NCI-H2196 treated with DMSO at 0.1 percent for 48 hours (cell line): ENCODE results near the gene SRSF6.
"Not testable (repeated sequence)": the region's sequence is repeated elsewhere in the genome, so short reads cannot be mapped to it uniquely, and the experiment has no call there.

Source experiments
- DNase-seq: peaks from one replicate; lab custom pipeline; 2025; ENCODE audit not compliant: unreplicated experiment; lab: John Stamatoyannopoulos, UW

The SRSF6 gene

GRCh38 chr20:43457640-43458421 is at the start of gene SRSF6:
Gene SRSF6, plus strand, starts transcription at chr20:43457896. Its CDS starts 138 bp downstream, at chr20:43458034.
- DNase-seq: peak; percentile 82

- no peak for DNase-seq
Observed at GRCh38 chr20:43408848-43409576, 48.7 kb upstream of the SRSF6 start.

DNA sequence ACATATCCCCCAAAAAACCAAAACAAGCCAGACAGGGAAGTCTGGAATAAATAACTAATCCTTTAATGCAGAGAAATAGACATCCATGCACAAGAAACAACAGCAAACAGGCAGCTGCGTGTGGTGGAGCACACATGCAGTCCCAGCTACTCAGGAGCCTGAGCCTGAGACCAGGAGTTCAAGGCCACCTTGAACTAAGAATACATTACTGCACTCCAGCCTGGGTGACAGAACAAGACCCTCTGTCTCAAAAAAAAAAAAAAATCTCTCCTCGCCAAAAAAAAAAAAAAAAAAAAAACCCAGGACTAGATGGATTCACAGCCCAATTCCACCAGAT is 48.2 kb upstream of the SRSF6 start:
- DNase-seq: no peak

DNA sequence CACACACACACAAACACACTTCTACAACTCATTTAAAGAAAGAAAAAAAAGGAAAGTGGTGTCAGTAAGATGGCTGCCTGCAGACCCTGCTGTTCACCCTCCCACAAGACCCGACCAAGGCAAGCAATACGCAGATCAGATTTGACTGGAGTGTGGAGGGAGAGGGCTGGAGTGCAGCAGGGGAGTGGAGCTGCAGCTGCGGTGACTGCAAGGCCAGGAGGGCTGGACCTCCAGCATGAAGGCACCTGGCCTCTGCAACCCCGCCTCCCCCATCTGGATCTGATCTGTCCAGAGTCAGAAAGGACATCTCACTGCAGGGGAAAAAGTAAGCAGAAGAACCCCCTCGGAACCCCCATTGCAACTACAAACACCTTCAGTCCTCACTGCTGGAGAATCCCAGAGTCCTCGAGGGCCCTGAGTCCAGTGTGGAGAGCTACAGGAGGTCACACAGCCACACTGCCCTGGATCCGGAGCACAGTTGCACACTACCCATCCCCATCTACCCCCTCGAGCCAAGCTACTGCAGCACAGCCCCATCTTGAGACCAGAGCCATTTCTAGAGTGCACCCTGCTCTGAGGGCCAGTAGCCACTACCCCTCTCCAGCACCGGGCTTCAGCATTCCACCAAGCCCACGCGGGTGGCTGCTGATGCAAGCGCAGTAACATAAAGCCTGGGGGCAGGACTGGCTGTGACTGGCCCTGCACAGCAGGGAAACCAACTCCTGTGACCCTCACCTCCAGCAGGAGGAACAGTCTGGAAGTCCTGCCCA is 41.9 kb upstream of the SRSF6 start:
- no peak for DNase-seq

DNA sequence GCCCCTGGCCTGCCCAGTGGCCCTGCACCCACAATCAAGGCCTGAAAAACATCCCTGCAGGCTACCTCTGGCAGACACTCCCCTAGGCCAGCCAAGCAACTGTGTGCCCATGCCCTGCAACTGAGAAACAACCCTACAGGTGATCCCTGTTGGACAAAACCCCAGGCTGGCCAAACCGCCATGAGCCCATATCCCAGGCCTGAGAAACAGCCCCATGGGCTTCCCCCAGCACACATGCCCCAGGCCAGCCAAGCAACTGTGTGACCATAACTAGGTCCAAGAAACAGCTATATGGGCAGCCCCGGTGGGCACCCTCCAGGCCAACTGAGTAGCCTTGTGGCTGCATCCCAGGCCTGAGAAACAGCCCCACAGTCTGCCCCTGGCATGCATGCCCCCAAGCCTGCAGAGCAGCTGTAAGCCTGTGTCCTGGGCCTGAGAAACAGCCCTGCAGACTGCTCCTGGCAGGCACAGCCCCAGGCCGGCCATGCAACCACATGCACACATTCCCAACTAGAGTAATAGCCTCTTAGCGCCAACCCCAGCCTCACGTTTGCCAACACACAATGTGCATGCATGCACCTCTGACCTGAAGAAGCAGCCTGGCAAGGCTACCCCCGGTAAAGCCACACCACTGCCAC is 41.0 kb upstream of the SRSF6 start:
- DNase-seq: no peak

DNA sequence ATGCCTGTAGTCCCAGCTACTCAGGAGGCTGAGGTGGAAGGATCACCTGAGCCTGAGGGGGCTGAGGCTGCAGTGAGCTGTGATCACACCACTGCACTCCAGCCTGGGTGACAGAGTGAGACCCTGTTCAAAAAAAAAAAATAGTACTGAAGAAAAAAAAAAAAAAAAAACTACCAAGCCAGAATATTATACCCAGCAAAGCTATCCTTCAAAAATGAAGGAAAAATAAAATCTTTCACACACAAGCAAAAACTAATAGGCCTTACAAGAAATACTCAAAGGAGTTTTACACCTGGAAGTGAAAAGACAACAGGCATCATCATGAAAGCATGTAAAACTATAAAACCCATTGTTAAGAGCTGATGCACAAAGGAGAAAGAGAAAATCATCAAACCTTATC is 37.5 kb upstream of the SRSF6 start:
- no peak for DNase-seq

DNA sequence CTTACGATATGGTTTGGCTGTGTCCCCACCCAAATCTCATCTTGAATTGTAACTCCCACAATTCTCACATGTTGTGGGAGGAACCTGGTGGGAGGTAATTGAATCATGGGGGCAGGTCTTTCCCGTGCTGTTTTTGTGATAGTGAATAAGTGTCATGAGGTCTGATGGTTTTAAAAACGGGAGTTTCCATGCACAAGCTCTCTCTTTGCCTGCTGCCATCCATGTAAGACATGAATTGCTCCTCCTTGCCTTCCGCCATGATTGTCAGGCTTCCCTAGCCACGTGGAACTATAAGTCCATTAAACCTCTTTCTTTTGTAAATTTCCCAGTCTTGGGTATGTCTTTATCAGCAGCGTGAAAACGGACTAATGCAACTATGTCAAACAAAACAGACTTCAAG is 36.8 kb upstream of the SRSF6 start:
- DNase-seq: not testable (repeated sequence)

- DNase-seq: no peak
Observed at GRCh38 chr20:43426172-43426571, 31.5 kb upstream of the SRSF6 start.

DNA sequence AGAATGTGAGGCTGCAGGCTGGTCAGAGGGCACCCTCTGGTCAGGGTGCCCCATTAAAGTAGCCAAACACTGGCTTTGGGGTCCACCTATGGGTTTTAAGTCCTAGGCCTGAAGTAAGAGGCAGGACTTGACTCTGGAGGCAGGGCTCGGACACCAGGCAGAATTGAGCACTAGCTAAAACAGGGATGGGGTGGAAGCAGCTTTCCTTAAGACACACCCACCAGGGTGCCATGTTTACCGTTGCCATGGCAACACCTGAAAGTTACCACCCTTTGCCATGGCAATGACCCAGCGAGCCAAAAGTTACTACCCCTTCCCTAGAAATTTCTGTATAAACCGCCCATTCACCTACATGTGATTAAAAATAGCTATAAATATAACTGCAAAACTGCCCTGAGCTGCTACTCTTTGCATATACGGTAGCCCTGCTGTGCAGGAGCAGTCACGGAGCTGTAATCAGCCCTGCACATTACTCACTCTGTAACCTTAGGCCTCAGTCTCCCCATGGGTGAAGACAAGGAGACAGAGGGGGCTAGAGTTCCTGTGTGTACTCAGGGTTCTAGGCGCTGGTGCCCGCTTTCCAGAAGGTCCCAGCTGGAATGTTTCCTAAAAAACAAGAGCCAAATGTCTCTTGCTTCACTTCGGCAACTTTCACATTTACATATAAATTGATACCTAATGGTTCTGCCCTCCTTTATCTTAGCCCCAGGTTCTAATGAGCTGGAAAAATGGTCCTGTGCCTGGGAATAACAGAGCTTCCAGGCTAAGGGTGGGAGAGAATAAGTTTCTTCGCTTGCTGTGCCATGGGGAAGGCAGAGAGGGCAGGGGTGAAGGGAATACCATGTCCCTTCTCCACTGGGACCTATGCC is 27.2 kb upstream of the SRSF6 start:
- no peak for DNase-seq

- no peak for DNase-seq
Observed at GRCh38 chr20:43431134-43431519, 26.6 kb upstream of the SRSF6 start.

DNA sequence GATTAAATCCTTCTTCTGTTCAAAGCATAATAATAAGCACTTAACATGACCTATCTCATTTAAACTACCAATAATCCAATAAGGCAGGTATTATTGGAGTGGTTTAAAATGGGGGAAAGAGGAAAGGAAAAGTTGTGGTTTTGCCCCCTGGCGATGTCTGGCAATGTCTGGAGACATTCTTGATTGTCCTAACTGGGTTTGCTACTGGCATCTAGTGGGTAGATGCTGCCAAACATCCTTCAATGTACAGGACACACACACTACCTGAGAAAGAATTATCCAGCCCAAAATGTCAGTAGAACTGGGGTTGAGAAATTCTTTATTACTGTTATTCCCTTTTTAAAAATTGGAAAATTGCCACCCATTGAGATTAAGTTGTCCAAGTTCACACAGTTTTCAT is 25.2 kb upstream of the SRSF6 start:
- DNase-seq: no peak

GRCh38 chr20:43433250-43433854 is 24.3 kb upstream of the SRSF6 start:
- no peak for DNase-seq

- no peak for DNase-seq
Observed at GRCh38 chr20:43434565-43434964, 23.1 kb upstream of the SRSF6 start.

DNA sequence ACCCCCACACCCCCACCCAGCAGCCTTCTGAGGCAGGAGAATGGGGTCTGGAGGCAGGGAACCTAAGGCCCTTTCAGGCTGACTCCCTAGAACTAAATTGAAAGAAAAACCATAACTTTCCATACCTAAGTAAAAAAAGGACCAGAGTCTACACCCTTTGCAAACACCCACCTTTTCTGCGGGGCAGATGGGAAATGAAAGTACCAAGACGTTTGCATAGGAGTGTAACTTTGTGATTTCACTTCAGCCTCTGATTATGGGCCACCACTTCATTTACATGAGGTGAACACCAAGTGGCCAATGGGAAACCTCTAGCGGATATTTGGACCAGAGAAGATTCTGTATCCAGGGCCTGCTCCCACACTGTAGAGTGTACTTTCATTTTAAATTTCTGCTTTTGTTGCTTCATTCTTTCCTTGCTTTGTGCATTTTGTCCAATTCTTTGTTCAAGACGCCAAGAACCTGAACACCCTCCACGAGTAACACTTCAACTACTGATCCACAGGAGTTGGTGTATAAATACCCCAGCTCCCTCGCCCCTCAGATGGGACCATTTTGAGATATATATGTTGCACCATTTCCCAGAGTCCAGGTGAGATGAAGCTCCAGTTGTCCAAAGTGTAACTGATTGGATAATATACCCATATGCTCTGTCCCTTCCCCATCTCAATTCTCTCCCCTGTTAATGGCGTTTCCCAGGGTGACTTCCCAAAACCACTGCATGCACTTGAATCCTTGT is 18.9 kb upstream of the SRSF6 start:
- no peak for DNase-seq

GRCh38 chr20:43440531-43440930 is 17.2 kb upstream of the SRSF6 start:
- no peak for DNase-seq

DNA sequence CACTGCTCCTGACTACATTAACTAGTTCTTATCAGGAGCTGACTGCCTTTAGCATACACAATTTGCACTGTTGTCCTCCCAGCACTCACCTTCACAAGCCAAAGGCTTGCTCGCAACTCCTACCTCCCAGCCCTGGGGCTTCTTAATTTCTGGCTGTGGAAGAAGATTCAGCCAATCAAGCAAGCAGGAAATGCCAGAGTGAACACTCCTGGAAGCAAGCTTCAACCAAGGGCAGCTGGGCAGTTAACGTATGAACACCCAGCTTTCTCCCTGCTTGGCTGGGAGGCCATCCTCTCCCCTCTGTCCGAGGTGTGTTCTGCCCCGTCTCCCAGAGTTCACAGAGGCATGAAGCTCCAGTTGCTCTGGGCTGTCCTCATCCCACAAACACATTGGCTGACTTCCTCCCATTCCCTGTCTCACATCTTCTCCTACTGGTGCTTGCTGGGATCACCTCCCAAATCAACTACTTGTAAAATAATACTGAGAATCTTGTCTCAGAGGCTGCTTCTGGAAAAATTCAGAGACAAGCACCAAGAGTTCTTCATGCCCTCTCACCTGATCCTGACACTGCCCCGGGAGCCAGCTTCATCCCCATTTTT is 15.3 kb upstream of the SRSF6 start:
- no peak for DNase-seq

GRCh38 chr20:43444107-43444506 is 13.6 kb upstream of the SRSF6 start:
- DNase-seq: no peak

DNA sequence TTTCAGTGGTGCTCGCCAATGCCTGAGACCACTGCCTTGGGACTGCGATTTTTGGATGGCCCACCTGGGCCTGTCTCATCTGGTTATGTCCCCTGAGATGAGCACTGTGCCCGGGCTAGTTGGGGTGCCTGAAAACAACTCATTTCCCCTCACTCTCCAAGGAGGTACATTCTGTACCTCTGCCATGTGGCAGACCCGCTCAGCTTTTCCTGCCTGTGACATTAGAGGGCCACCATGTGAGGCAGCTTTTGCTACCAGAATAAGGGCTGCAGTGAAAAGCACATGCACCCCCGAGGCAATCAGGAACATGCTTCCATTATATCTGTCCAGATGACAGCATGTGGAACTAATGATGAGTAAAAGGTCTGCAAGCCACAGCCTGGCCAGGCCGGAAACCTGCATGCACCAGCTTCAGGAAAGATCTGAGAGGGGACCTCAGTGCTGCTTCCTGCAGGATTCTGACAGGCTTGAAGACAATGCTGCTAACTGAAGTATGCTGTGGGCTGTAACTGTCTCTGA is 11.3 kb upstream of the SRSF6 start:
- DNase-seq: no peak

DNA sequence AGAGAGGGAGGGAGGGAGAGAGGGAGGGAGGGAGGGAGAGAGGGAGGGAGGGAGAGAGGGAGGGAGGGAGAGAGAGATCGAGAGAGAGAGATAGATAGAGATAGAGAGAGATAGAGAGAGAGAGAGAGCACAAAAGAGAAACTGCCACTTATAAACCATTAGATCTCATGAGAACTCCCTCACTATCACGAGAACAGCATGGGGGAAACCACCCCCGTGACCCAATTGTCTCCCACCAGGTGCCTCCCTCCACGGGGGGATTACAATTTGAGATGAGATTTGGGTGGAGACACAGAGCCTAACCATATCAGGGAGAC is 9.3 kb upstream of the SRSF6 start:
- DNase-seq: not testable (repeated sequence)
